DOHH2 (cell line): ENCODE measurements around the gene SKAP1.

Experiments used
- EZH2phosphoT487 ChIP-seq: fragments of 200-600 bp; sonication (generic); IDR thresholded peaks from 2 replicates; pipeline ENCODE4 v1.6.1; 2017; ENCODE audit warnings: borderline replicate concordance, mild to moderate bottlenecking, antibody characterized with exemption, low read length, moderate library complexity, mixed read lengths
- TF ChIP-seq, protein P1 (sequence below): fragments of 200-600 bp; sonication (generic); IDR thresholded peaks from one replicate; pipeline ENCODE4 v1.5.1; 2014; ENCODE audit warnings: antibody characterized with exemption, mild to moderate bottlenecking, low read depth, low read length; ENCODE audit not compliant: poor library complexity, severe bottlenecking

DNA sequence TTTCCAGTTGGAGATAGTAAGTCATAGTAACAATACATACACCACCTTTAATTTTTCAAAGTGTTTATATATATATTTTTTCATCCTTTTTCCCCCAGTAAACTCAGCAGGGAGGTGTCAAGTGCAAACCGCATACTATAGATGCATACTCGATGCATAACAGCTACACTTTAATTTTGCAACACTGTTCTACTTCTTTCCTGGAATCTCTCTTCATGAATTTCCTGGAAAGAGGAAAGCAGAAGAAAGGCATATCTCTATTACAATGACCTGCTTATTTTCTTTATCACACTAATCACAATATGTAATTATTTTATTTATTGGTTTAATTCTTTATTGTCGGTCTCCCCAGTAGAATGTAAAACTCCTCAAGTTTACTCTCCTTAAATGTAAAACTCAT, 182.4 kb downstream of the SKAP1 start:
- TF ChIP-seq, protein P1, sequence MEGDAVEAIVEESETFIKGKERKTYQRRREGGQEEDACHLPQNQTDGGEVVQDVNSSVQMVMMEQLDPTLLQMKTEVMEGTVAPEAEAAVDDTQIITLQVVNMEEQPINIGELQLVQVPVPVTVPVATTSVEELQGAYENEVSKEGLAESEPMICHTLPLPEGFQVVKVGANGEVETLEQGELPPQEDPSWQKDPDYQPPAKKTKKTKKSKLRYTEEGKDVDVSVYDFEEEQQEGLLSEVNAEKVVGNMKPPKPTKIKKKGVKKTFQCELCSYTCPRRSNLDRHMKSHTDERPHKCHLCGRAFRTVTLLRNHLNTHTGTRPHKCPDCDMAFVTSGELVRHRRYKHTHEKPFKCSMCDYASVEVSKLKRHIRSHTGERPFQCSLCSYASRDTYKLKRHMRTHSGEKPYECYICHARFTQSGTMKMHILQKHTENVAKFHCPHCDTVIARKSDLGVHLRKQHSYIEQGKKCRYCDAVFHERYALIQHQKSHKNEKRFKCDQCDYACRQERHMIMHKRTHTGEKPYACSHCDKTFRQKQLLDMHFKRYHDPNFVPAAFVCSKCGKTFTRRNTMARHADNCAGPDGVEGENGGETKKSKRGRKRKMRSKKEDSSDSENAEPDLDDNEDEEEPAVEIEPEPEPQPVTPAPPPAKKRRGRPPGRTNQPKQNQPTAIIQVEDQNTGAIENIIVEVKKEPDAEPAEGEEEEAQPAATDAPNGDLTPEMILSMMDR, result no peak
- no peak for TF ChIP-seq EZH2phosphoT487
